ENCODE data around the gene MVK.
A peak's percentile ranks its signal among the peaks of the same experiment; 100 is the strongest.

MVK gene

DNA sequence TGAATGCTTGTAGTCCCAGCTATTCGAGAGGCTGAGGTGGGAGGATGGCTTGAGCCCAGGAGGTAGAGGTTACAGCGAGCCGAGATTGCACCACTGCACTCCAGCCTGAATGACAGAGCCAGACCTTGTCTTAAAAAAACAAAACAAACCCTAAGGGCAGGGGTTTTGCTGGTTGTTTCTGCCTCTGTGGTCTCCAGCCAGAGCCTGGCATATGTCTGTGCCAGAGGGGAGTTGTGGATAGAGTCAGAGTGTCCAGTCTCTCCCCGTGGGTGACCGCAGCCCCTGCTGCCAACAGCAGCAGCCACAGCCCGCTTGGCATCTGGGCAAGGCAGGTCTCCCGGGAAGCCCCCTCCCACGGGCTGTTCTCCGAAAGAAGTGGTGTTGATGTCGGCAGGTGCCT is 37.6 kb downstream of the MVK start:
- DNase-seq, result no peak

DNA sequence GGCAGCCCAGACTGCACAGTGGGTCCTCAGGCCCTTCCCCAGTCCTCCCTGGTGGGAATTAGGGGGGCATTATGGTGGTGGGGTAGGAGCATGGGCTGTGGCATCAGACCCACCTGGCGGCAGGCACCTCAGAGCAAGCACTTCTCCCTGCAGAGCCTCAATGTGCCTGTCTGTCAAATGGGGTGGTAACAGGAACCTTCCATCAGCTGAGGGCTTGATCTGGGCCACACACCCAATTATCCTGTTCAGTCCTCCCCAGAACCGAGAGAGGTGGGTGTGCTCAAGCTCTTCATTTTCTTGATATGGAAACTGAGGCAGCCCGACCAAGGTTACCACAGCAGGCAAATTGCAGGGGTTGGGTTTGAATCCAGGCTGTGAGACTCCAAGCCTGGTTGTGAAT is 38.4 kb downstream of the MVK start:
- no peak for DNase-seq

DNA sequence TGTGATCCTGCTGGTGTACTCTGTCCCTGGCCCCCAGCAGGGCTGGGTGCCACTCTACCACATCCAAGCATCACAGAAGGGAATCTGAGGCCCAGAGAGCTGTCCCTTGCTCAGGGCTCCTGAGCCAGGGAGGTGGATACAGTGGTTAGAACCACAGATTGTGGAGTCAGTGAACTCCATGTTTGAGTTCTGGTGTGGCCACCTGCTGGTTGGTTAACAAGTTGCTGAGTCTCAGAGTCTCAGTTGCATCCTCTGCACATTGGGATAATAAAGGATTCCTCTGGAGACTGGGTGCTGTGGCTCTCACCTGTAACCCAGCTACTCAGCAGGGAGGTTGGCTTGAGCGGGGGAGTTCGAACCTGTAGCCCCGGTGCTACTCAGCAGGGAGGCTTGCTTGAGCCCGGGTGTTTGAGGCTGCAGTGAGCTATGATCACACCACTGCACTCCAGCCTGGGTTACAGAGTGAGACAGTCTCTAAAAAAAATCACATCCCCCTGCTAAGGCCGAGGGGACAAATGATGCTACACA is 39.4 kb downstream of the MVK start:
- no peak for DNase-seq

DNA sequence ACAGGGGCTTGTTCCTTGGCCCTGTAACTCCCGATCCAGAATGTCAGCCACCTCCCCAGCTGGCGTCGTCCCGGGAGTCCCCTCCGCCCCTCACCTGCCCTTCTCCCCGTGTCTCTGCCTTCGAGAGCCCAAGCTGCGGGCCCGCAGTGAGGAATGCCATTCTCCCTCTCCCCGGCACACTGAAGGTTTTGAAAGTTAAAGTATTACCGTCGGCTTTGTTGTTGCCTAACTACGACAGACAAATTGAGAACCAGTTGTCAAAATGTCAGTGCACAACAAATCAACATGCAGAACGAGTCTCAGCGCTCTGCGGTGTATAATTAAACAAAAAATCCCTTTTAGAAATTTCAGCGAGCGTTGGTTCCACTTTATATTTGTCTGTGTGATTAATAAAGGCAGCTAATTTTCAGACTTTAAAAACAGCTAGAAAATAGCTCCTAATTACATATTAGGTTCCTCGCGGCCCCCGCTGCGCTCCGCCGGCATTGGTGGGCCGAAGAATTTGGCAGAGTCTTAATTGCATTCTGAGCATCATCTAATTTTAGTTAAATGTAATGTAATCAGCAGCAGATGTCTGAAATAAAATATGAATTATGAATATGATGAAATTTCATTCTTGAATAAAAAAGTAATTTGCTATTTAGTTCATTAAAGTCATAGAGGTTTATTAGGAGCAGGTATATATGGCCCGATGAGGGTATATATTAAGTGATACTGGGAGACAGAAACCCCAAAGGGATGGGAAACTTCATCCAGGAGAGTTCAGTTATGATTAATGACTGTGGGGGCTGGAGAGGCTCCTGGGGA is 40.3 kb downstream of the MVK start:
- no peak for DNase-seq

DNA sequence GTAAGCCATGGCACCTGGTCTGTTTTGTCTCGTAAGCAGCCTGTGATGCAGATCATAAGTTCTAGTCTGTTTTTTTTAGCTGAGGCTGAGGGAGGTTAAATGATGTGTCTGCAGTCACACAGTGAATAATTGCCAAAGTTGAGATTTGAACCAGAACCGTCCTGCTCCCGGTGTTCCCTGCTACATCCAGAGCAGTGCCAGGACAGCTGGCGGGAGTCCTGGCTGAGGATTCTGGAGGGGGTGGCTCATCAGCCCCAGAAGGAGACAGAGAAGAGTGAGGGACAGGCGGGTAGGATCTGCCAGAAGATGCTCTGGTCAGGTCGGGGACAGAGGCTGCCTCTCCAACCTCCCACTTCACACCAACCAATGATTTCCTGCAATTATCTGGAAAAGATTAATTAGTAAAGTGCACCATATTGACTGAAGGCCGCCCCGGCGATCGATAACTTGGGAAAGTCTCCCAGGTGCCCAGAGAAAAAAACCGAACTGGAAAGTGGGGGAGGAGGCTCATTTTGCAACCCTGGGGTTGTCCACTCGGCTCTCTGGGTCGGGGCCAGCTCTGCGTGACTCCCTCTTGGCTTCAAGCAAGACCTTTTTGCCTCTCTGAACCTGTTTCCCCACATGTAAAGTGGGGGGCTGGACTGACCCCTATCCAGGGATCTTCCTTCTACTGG is 42.1 kb downstream of the MVK start:
- DNase-seq, result no peak

DNA sequence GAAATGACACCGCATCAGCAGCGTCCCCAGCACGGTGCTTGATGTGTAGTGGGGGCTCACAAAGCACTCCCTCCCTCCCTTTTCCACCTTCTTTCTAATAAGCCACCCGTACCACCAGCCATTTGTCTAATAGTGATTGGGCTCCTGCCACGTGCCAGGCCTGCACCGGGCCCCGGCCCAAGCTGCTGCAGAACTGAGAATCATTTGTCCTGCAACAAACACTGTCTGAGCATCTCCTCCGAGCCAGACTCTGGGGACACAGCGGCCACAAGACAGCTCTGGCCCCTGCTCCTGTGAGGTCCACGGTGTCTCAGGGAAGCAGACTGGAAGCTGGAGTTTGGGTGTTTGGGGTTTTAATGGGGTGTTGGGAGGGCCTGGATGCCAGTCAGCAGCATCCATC is 43.9 kb downstream of the MVK start:
- no peak for DNase-seq

DNA sequence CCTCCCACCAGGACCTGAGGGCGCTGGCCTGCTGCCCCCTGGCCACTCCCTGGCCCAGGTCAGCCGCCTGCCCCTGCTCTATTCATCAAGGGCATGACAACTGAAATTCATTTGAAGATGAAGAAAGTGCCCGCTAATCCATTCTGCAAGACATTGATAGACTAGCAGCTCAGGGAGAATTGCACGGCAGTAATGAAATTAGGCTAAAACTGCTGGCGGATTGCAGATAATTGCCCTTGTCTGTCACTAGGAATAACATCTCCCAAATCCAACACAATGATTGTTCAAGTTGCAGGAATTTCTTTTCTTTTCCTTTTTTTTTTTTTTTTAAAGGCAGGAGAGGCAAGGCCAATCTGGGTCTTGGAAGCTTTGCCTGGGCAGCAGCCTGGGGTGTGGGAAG is 44.5 kb downstream of the MVK start:
- DNase-seq, result no peak

DNA sequence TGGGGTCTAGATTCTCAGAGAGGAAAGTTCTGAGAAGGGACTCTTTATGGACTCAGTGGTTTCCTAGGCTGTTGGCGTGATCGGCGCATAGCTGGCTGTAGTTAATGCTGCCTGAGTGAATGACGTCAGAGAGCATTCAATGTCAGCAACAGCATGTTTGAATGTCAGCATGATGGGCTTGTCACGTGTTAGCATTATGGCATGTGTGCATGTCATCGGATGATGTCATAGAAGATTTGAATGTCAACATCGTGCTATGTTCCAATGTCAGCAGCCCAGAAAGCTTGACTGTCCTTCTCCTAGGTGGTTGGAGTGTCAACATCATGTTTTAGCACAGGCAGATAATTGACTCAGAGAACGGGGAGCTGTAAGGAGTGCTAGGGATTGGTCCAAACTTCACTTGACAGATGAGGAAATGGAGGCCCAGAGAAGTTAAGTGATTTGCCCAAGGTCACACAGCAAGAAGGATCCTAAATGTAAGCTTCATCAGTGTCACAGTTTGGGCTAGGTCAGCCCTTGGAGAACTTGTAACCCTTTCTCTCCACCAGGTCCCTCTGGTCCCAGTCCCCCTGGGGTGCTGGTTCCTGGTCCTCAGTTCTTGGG is 45.5 kb downstream of the MVK start:
- DNase-seq, result no peak

DNA sequence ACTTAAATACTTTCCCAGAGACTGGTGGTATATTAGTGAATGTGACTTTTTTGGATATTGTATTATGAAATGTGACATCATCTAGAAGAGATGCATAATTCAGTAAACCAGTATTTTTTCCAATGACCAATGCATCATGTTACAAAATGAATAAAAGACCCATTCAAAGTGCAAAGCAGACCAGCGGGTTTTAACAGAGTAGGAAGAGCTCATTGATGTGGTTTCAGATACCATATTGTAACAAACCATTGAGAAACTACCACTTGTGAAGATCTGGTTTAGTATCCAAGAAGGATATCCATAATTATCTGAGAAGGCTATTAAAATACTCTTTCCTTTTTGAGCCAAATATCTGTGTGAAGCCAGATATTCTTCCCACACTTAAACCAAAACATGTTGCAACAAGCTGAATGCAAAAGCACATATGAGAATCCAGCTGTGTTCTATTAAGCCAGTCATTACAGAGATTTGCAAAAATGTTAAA is 47.7 kb downstream of the MVK start:
- DNase-seq, result no peak

DNA sequence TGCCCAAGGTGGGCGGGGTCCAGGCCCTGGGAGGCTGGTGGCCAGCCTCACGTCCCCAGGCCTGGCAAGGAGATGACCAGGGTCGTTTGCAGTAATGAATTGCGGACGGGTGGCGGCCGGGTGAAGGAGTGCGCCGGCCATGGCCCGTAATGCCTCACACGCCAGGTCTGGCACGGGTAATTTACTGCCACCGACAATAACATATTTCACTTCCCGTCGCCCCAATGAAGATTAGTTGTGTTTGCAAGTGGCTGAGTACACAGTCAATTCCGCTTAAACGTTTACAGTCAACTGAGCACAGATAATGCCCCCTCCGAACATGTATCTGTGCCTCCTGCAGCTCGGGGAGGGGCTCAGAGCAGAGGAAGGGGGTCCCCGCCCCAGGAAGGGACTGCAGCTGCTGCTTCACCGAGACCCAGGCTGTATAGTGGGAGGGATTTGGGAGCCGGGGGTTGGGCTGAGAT is 48.3 kb downstream of the MVK start:
- DNase-seq, result no peak

DNA sequence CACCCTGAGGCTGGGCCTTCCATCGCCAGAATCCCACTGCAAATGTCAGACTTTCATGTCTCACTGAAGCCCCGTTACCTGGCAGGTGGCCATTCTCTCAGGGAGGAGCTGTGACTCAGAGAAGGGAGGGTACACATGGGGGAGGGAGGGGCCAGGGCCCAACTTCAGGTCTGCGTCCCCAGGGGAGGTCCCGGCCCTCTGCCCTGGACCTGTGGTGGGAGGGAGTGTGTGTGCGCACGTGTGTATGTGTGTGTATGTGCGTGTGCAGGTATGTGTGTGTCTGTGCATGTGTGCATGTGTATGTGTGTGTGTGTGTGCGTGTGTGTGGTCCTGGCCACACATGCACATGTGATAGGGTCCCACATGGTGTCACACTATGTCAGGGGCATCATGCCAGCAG is 50.9 kb downstream of the MVK start:
- DNase-seq, result no peak

DNA sequence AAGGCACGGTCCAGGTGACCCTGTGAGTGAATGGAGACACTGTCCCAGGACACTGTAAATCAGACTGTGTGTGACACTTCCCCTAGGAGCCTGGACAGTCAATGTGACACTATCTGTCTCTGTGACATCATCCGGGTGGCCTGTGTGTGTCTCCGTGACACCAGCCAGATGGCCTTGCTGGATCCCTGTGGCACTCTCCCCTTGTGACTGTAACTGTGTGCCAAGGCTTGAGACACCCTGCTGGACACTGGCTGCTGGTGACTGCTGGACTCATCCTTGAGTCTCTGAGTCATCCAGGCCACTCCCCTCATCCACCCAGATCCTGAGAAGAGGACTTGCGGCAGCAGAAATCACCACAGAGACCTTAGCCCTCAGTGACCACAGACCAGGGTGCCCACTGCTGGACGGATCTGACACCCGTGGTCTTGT is 51.6 kb downstream of the MVK start:
- peak in 1 of 2 experiments; percentile 14 for DNase-seq

DNA sequence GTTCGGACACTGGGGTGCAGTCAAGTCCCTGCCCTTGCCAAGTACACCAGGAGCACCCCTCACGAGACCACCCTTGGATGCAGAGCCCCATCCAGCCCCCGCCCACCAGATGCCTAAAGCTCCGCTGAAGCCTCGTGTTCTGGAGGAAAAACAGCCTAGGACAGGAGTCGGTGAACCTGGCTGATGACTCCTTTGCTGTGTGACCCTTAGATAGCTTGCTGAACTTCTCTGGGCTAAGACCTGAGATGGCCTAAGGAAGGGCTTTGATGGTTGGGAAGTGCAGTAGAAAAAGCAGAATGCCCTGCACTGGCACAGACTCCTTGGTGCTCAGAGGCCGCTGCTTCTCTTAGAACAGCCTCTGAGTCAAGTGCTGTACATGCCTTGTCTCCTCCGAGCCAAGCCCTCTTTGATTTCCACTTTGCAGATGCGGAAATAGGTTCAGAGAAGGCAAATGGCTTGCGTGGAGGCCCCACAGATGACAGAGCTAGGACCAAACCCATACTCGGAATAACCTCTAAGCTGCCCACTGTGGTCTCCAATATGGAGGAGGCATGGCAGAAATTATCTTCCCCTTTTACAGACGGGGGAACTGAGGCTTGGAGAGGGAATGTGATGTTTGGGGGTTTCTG is 52.3 kb downstream of the MVK start:
- DNase-seq, result no peak

DNA sequence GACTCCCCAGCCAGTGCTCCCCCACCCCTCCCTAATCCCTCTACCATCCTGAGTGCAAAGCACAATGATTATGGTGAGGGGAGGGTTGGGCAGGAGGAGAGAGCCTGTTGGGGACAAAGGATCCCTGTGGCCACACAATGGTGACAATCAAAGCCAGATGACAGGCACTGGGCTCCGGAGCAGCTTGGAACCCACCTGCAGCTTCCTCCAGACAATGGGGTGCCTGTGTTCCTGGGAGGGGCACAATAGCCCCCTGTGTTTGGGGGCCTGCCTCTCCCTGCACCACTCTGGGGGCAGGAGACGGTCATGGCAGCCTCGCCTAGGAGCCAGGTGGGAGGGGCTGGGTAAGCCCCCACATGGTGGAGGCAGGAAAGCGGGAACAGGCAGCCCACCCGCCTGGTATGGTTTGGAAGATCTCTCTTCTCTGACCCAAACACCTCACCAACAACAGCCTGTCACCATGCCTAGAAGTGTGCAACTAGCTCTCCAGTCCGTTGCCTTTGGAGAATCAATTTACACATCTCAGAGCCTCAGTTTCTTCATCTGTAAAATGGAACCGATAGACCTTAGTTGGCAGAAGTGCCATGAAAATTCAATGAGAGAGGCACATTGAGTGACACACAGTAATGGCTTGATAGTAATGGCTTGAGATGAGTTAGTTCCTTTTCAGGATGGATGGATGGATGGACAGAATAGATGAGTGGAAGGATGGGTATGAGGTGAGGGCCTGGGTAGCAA is 53.0 kb downstream of the MVK start:
- DNase-seq, result no peak

DNA sequence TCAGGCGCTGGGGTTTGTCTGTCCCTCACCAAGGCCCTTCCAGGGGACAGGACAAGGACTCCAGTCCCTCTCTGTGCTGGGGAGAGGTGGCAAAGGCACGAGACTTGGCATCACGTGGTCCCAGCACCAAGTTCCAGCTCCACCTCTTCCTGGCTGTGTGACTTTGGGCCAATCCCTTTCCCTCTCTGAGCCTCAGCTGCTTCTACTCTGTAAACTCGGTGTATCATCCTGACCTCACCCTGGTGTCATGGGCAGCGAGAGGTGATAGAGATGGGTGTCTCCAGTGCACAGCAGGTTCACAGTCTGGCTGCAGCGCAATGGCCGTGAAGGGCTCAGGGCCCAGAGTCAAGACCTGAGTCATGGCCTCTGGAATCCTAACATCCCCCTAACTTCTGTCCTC is 54.0 kb downstream of the MVK start:
- no peak for DNase-seq

DNA sequence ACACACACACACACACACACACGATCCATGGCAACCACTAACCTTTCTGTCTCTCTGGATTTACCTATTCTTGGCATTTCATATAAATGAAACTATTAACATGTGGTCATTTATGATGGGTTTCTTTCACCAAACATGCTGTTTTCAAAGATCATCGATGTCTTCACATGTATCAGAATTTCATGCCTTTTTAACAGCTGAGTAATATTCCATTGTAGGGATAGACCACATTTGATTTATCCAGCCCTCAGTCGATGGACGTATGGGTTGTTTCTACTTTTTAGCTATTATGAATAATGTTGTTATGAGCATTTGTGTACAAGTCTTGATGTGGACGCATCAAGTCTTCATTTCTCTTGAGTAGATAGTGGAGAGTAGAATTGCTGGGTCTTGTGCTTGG is 56.5 kb downstream of the MVK start:
- no peak for DNase-seq

DNA sequence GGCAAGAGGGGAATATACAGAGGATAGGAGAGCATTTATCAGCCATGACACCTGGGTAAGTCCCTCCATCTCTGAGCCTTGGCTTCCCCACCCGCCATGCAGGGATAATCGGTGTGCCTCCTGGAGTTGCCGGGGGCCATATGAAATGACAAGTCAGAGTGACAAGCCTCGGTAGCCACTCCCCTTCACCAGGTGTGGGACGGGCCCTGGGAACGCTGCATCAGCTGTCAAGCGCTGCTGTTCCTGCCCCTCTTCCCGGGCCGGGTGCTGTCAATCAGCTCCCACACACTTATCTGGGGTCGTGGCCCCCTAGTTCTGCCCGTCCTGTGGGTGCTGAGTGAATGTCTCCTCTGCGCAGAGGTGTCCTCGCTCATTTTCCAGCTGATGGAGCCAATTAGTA is 57.2 kb downstream of the MVK start:
- DNase-seq, result no peak

DNA sequence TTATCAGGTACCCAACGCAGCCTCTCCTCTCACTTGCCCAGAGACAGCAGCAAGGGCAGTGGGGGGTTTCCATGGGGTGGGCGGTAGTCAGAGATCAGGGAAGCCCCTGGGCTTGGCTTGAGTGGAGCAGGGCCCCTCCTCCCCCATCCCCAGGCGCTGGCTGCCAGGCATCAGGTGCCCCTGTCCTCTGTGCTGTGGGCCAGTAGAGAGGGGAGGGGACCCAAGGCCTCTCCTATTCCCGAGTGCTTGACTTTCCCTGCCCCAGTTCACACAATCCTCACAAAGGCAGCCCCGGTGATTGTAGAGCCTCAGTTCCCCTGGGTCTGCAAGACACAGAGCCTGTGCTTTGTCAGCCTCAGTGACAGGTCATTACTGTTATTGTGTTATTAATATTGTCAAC is 57.7 kb downstream of the MVK start:
- no peak for DNase-seq

DNA sequence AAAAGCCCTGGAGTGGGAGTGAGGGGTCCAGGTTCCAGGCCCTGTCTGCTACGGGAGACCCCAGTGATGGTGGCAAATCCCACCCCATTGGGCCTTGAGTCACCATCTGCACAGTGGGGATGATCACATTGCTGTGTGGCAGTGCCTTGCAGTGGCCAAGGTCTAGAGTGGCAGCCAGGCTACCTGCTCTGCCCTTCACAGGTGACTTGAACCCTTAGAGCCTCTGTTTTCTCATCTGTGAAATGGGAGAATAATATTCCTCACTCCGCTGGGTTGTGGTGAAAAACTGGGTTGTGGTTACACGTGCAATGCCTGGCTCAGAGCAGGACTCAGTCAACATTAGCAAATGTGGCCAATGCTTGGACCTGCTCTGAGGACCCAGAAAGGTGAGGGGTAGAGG is 58.2 kb downstream of the MVK start:
- no peak for DNase-seq

DNA sequence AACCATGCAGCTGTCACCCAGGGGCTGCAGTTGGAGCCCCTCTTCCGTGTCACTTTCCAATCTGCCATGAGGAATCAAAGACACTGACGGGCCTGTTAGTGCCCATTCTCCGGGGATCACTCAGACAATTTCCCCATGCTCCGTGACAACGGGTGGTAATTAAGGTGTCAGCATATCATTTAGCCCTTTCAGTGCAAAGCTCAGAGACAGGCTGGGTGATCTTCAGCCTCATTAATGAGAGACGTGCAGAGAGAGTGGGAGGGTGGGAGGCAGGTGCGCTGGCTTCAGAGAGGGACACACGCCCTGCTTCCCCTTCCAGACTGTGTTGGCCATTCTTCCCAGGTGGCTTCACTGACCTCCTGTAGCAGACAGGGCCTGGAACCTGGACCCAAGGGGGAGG is 58.7 kb downstream of the MVK start:
- no peak for DNase-seq

DNA sequence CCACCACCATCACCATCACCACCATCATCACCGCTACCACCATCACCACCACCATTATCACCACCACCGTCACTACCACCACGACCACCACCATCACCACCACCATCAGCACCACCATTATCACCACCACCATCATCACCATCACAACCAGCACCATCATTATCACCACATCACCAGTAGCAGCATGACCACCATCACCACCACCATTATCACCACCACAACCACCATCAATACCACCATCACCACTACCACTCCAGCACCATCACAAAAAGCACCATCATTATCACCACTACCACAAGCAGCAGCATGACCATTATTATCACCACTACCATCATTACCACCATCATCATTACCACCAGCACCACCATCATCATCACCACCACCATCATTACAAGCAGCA is 62.1 kb downstream of the MVK start:
- DNase-seq, result no peak

DNA sequence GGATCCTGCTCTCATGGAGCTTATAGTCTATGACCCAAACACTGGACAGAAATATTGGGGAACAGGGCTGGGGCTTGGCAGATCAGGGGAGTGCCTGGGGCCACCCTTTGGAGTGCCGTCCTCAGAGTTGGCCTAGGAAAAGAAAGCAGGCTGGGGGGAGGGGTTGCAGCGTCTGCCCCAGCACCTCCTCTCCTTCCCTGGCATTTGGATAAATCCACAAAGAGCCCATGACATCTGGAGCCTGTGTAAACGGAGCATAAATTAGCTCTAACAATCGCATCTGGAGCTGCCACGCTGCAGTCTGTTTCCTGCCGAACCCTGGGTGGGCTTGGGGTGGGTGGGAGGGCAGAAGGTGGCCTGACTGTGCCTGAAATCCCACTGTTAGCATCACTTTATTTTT is 63.8 kb downstream of the MVK start:
- no peak for DNase-seq

DNA sequence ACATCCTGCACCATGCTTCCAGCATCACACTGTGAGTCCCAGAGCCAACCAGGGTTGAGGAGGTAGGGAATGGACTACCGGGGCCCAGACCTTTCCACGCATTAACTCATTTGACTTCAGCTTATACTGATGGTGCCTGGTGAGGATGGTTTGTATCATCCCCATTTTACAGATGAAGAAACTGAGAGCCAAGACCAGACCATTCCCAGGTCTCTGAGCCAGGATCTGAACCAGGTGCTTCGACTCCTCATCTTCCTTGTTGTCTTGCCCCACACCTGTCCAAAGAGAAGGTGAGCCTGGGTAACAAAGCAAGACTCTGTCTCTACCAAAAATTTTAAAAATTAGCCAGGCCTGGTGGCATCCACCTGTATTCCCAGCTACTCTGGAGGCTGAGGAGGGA is 64.4 kb downstream of the MVK start:
- DNase-seq, result no peak

All from SW 1271 (cell line).